ENCODE data around the gene PTPRM.
A peak's percentile ranks its signal among the peaks of the same experiment; 100 is the strongest.

The PTPRM gene

GRCh38 chr18:8175501-8176061, 608.5 kb downstream of the PTPRM start:
- no peak for TF ChIP-seq SUZ12 (IDR thresholded peaks at IDR 0.05; ENCODE audit: extremely low read depth, insufficient read depth, insufficient read length)
- TF ChIP-seq YY1 (IDR thresholded peaks at IDR 0.05; ENCODE audit: insufficient read depth, insufficient read length), result no peak
- TF ChIP-seq ZNF274 (IDR thresholded peaks at IDR 0.05; ENCODE audit: low read depth, low read length), result no peak
- DNase-seq (ENCODE audit: low read depth, low spot score), result no peak
- Histone ChIP-seq H3K27me3 (ENCODE audit: insufficient read depth, insufficient read length) (no peaks in the 10 kb centered on the region), H3K9me3 (ENCODE audit: insufficient read depth, low read length) (peaks cover 12% of the 10 kb centered on the region; the same call in 1 of the 2 replicates), H3K4me3 (ENCODE audit: insufficient read length, low read depth) (no peak overlapping the region), H3K36me3 (ENCODE audit: insufficient read depth, insufficient read length, low read length) (no peaks in the 10 kb centered on the region), H3K9ac (ENCODE audit: insufficient read length, low read depth) (no peak overlapping the region), H3K4me1 (ENCODE audit: insufficient read depth, insufficient read length) (no peaks in the 10 kb centered on the region)

DNA sequence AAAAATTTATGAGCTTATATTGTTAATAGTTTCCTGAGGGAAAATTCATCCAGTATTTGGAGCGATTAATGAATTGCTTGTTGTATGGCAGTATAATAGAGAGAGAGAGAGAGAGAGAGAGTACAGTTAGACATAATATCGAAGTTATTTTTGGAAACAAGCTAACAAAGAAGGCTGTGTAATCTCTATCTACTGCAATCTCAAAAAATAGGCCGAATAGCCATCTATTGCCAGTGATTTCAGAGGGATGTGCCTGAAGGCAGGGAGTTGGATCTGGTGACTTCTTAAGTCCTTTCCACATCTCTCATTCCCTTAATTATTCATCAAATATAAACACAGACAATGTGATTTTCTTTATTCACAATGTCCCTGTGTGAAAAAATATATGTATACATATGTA, 609.0 kb downstream of the PTPRM start:
- no peak for DNase-seq (ENCODE audit: low read depth, low spot score)
- Histone ChIP-seq H3K27me3 (ENCODE audit: insufficient read depth, insufficient read length) (no peaks in the 10 kb centered on the region), H3K36me3 (ENCODE audit: insufficient read depth, insufficient read length, low read length) (no peaks in the 10 kb centered on the region), H3K9ac (ENCODE audit: insufficient read length, low read depth) (no peak overlapping the region), H3K4me3 (ENCODE audit: insufficient read length, low read depth) (no peak overlapping the region), H3K4me1 (ENCODE audit: insufficient read depth, insufficient read length) (no peaks in the 10 kb centered on the region), H3K9me3 (ENCODE audit: insufficient read depth, low read length) (peaks cover 18% of the 10 kb centered on the region; the same call in 1 of the 2 replicates)
- TF ChIP-seq ZNF274 (IDR thresholded peaks at IDR 0.05; ENCODE audit: low read depth, low read length), result no peak
- no peak for TF ChIP-seq SUZ12 (IDR thresholded peaks at IDR 0.05; ENCODE audit: extremely low read depth, insufficient read depth, insufficient read length)
- TF ChIP-seq YY1 (IDR thresholded peaks at IDR 0.05; ENCODE audit: insufficient read depth, insufficient read length), result no peak

DNA sequence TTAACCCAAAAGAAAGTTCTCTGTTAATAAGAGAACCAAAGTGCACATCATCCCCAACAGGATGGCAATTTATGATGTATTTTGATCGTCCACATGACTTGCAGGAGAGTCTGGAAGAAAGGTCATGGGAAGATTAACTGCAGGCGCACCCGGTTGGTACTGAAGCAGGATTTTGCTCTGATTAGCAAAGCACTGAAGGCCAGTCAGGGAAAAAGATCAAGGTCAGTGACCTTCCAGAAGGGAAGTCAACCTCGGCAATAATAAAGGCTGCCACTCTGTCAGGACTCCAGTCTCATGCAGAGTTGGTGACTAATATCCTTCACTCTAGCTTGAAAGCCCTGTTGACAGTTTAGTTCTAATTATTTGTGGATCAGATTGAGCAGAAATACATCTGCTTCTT, 609.4 kb downstream of the PTPRM start:
- Histone ChIP-seq H3K27me3 (ENCODE audit: insufficient read depth, insufficient read length) (no peaks in the 10 kb centered on the region), H3K9me3 (ENCODE audit: insufficient read depth, low read length) (peaks cover 20% of the 10 kb centered on the region; the same call in 1 of the 2 replicates), H3K36me3 (ENCODE audit: insufficient read depth, insufficient read length, low read length) (no peaks in the 10 kb centered on the region), H3K4me3 (ENCODE audit: insufficient read length, low read depth) (no peak overlapping the region), H3K9ac (ENCODE audit: insufficient read length, low read depth) (no peak overlapping the region), H3K4me1 (ENCODE audit: insufficient read depth, insufficient read length) (no peaks in the 10 kb centered on the region)
- TF ChIP-seq YY1 (IDR thresholded peaks at IDR 0.05; ENCODE audit: insufficient read depth, insufficient read length) (no peak), SUZ12 (IDR thresholded peaks at IDR 0.05; ENCODE audit: extremely low read depth, insufficient read depth, insufficient read length) (no peak), ZNF274 (IDR thresholded peaks at IDR 0.05; ENCODE audit: low read depth, low read length) (no peak)
- peak; percentile 13 for DNase-seq (ENCODE audit: low read depth, low spot score)

GRCh38 chr18:8177330-8178016, 610.4 kb downstream of the PTPRM start:
- TF ChIP-seq ZNF274 (IDR thresholded peaks at IDR 0.05; ENCODE audit: low read depth, low read length) (no peak), YY1 (IDR thresholded peaks at IDR 0.05; ENCODE audit: insufficient read depth, insufficient read length) (no peak), SUZ12 (IDR thresholded peaks at IDR 0.05; ENCODE audit: extremely low read depth, insufficient read depth, insufficient read length) (no peak)
- Histone ChIP-seq H3K9me3 (ENCODE audit: insufficient read depth, low read length) (peaks cover 20% of the 10 kb centered on the region; the same call in 1 of the 2 replicates), H3K4me3 (ENCODE audit: insufficient read length, low read depth) (no peak overlapping the region), H3K27me3 (ENCODE audit: insufficient read depth, insufficient read length) (no peaks in the 10 kb centered on the region), H3K36me3 (ENCODE audit: insufficient read depth, insufficient read length, low read length) (no peaks in the 10 kb centered on the region), H3K9ac (ENCODE audit: insufficient read length, low read depth) (no peak overlapping the region), H3K4me1 (ENCODE audit: insufficient read depth, insufficient read length) (no peaks in the 10 kb centered on the region)
- DNase-seq (ENCODE audit: low read depth, low spot score), result no peak

- no peak overlapping the region for H3K9ac ChIP-seq (ENCODE audit: insufficient read length, low read depth)
- TF ChIP-seq YY1 (IDR thresholded peaks at IDR 0.05; ENCODE audit: insufficient read depth, insufficient read length), result no peak
- TF ChIP-seq SUZ12 (IDR thresholded peaks at IDR 0.05; ENCODE audit: extremely low read depth, insufficient read depth, insufficient read length), result no peak
- TF ChIP-seq ZNF274 (IDR thresholded peaks at IDR 0.05; ENCODE audit: low read depth, low read length), result no peak
- no peak for DNase-seq (ENCODE audit: low read depth, low spot score)
- no peaks in the 10 kb centered on the region for H3K36me3 ChIP-seq (ENCODE audit: insufficient read depth, insufficient read length, low read length)
- H3K27me3 ChIP-seq (ENCODE audit: insufficient read depth, insufficient read length), result no peaks in the 10 kb centered on the region
- no peak overlapping the region for H3K4me3 ChIP-seq (ENCODE audit: insufficient read length, low read depth)
- no peaks in the 10 kb centered on the region for H3K9me3 ChIP-seq (ENCODE audit: insufficient read depth, low read length)
- H3K4me1 ChIP-seq (ENCODE audit: insufficient read depth, insufficient read length), result no peaks in the 10 kb centered on the region
These were observed 619.3 kb downstream of the PTPRM start for GRCh38 chr18:8186413-8186812.

DNA sequence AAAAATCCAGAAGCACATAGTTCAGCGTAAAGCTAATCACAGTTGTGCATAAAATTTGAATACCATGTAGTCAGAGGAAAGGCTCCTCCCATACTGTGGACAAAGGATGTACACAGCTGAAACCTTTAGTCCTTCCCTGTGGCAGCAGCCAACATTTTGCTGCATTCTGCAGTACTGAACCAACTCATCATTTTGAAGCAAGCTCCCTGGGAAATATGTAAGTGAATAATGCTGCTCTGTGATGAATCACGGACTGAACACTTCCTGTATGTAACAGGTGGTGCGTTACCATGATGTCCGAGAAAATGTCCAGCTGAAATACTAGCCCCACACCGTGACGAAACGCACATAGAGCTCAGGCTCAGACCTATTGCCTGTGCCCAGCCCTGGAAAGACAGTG, 621.1 kb downstream of the PTPRM start:
- no peaks in the 10 kb centered on the region for H3K9me3 ChIP-seq (ENCODE audit: insufficient read depth, low read length)
- no peaks in the 10 kb centered on the region for H3K27me3 ChIP-seq (ENCODE audit: insufficient read depth, insufficient read length)
- no peak for DNase-seq (ENCODE audit: low read depth, low spot score)
- TF ChIP-seq SUZ12 (IDR thresholded peaks at IDR 0.05; ENCODE audit: extremely low read depth, insufficient read depth, insufficient read length) (no peak), YY1 (IDR thresholded peaks at IDR 0.05; ENCODE audit: insufficient read depth, insufficient read length) (no peak), ZNF274 (IDR thresholded peaks at IDR 0.05; ENCODE audit: low read depth, low read length) (no peak)
- H3K4me3 ChIP-seq (ENCODE audit: insufficient read length, low read depth), result no peak overlapping the region
- no peaks in the 10 kb centered on the region for H3K36me3 ChIP-seq (ENCODE audit: insufficient read depth, insufficient read length, low read length)
- H3K9ac ChIP-seq (ENCODE audit: insufficient read length, low read depth), result no peak overlapping the region
- H3K4me1 ChIP-seq (ENCODE audit: insufficient read depth, insufficient read length), result no peaks in the 10 kb centered on the region

DNA sequence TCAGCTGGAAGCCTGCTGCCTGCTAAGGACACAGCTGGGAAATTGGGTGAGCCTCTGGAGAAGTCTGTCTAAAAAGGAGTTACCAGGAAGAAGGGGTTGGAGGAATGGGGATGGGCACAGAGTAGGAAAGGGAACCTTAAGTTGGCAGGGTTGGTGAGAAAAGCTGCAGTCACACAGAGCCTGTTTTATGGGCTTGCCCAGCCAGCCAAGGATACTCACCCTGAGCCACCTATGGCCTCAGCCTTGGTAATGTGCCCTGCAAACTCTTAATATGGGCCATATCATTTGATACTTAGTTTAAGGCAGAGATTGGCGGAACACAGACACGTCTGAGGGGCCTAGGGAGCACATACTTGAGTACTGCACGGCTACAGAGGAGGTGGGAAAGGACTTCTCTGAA, 623.9 kb downstream of the PTPRM start:
- H3K27me3 ChIP-seq (ENCODE audit: insufficient read depth, insufficient read length), result no peaks in the 10 kb centered on the region
- DNase-seq (ENCODE audit: low read depth, low spot score), result no peak
- H3K36me3 ChIP-seq (ENCODE audit: insufficient read depth, insufficient read length, low read length), result no peaks in the 10 kb centered on the region
- H3K4me3 ChIP-seq (ENCODE audit: insufficient read length, low read depth), result no peak overlapping the region
- no peak overlapping the region for H3K9ac ChIP-seq (ENCODE audit: insufficient read length, low read depth)
- H3K9me3 ChIP-seq (ENCODE audit: insufficient read depth, low read length), result no peaks in the 10 kb centered on the region
- no peak for TF ChIP-seq ZNF274 (IDR thresholded peaks at IDR 0.05; ENCODE audit: low read depth, low read length)
- TF ChIP-seq YY1 (IDR thresholded peaks at IDR 0.05; ENCODE audit: insufficient read depth, insufficient read length), result no peak
- TF ChIP-seq SUZ12 (IDR thresholded peaks at IDR 0.05; ENCODE audit: extremely low read depth, insufficient read depth, insufficient read length), result no peak
- no peaks in the 10 kb centered on the region for H3K4me1 ChIP-seq (ENCODE audit: insufficient read depth, insufficient read length)
